ENCODE measurements around the gene KRT9. TPM values are rescaled to one million over a fixed set of nuclear protein-coding genes. Genes with fewer than 3 reads are reported as not detected.

Gene KRT9
- total RNA-seq, 1 experiment from 2014 or later: 0.15 TPM

DNA sequence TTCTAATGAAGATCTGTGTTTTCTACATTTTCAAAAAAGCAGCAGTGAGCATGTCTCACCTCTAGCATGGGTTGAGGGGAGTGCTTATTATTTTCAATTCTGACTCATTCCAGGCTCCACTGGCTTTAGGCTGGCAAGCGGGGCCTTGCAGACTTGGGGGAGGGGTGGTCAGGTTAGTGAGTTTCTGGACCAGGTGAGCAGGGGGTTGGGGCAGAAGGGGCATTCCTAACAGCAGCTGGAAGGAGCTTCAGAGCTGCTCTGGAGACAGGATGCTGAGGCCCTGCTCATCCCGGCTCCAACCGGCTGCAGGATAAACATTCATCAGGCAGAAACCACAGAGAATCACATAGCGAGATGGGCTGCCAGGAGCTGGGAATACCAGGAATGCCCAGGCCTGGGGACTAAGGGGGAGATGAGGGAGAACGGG lies 33.3 kb downstream of the KRT9 start:
- no peak for DNase-seq (ENCODE audit: low read depth, low spot score)
- no TSS peak for BruUV-seq (replicated peaks)
- ChIA-PET CTCF (interaction anchor here (4.9 kb wide), 1 partner anchor 10 kb away, joined by 39 read pairs; no protein-coding TSS in a partner anchor), POLR2A (interaction anchor here (0.7 to 2.1 kb wide), 2 partner anchors 8 to 10 kb away, joined by 3 to 6 read pairs; no protein-coding TSS in a partner anchor), RAD21 (ENCODE audit: low non-redundant PET in 1 of 2, low total read pairs in 2 of 2, uncharacterized antibody in 2 of 2, unreplicated experiment in 2 of 2) (no interaction called here)
- Histone ChIP-seq H3K27ac (ENCODE audit: low read depth, low read length) (no peak overlapping the region), H4K20me1 (ENCODE audit: insufficient read depth) (no peaks in the 10 kb centered on the region), H3K36me3 (ENCODE audit: control insufficient read depth in 1 of 2, insufficient read depth in 2 of 2, low read length in 2 of 2) (no peaks in the 10 kb centered on the region), H3K9me2 (ENCODE audit: insufficient read depth) (no peaks in the 10 kb centered on the region), H3K4me1 (ENCODE audit: control insufficient read depth in 1 of 2, insufficient read depth in 2 of 2, low read length in 2 of 2) (peaks cover 22 to 64% of the 10 kb centered on the region in 2 experiments), H3K27me3 (ENCODE audit: insufficient read depth, low read length) (no peaks in the 10 kb centered on the region), H3K4me3 (replicated peaks in 1 of 2; ENCODE audit: low read depth in 1 of 2, low read length in 2 of 2) (no peak overlapping the region), H3K9ac (ENCODE audit: low read length) (no peak overlapping the region), H3K79me2 (ENCODE audit: insufficient read depth, low read length) (no peaks in the 10 kb centered on the region), H3K9me3 (ENCODE audit: control insufficient read depth in 1 of 2, insufficient read depth in 1 of 2, low read depth in 1 of 2, low read length in 2 of 2) (no peaks in the 10 kb centered on the region), H2AFZ (ENCODE audit: low read depth, low read length, poor library complexity, severe bottlenecking) (no peak overlapping the region), H3K4me2 (ENCODE audit: low read length) (peak overlapping the region; percentile 30; the same call in 1 of the 2 replicates)
- ATAC-seq: no peak
- no peak for TF ChIP-seq ZNF274 (IDR thresholded peaks at IDR 0.05; ENCODE audit: low read depth, low read length)
- TF ChIP-seq, protein P1, sequence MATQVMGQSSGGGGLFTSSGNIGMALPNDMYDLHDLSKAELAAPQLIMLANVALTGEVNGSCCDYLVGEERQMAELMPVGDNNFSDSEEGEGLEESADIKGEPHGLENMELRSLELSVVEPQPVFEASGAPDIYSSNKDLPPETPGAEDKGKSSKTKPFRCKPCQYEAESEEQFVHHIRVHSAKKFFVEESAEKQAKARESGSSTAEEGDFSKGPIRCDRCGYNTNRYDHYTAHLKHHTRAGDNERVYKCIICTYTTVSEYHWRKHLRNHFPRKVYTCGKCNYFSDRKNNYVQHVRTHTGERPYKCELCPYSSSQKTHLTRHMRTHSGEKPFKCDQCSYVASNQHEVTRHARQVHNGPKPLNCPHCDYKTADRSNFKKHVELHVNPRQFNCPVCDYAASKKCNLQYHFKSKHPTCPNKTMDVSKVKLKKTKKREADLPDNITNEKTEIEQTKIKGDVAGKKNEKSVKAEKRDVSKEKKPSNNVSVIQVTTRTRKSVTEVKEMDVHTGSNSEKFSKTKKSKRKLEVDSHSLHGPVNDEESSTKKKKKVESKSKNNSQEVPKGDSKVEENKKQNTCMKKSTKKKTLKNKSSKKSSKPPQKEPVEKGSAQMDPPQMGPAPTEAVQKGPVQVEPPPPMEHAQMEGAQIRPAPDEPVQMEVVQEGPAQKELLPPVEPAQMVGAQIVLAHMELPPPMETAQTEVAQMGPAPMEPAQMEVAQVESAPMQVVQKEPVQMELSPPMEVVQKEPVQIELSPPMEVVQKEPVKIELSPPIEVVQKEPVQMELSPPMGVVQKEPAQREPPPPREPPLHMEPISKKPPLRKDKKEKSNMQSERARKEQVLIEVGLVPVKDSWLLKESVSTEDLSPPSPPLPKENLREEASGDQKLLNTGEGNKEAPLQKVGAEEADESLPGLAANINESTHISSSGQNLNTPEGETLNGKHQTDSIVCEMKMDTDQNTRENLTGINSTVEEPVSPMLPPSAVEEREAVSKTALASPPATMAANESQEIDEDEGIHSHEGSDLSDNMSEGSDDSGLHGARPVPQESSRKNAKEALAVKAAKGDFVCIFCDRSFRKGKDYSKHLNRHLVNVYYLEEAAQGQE (IDR thresholded peaks at IDR 0.05; ENCODE audit: low read depth): no peak
- TF ChIP-seq, protein P2, sequence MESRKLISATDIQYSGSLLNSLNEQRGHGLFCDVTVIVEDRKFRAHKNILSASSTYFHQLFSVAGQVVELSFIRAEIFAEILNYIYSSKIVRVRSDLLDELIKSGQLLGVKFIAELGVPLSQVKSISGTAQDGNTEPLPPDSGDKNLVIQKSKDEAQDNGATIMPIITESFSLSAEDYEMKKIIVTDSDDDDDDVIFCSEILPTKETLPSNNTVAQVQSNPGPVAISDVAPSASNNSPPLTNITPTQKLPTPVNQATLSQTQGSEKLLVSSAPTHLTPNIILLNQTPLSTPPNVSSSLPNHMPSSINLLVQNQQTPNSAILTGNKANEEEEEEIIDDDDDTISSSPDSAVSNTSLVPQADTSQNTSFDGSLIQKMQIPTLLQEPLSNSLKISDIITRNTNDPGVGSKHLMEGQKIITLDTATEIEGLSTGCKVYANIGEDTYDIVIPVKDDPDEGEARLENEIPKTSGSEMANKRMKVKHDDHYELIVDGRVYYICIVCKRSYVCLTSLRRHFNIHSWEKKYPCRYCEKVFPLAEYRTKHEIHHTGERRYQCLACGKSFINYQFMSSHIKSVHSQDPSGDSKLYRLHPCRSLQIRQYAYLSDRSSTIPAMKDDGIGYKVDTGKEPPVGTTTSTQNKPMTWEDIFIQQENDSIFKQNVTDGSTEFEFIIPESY (IDR thresholded peaks at IDR 0.05; ENCODE audit: extremely low read depth, insufficient replicate concordance, low read length): no peak
- intact Hi-C loops (cut with micrococcal nuclease): no loop called here
